ENCODE measurements around the gene TBX6.
"Not testable (repeated sequence)": the region's sequence is repeated elsewhere in the genome, so short reads cannot be mapped to it uniquely, and the experiment has no call there.

Gene TBX6

GRCh38 chr16:30120340-30121105, 28.8 kb upstream of the TBX6 start:
- POLR2A ChIA-PET = no interaction called here
- no peak for DNase-seq (ENCODE audit: extremely low spot score)
- TF ChIP-seq, protein P1, sequence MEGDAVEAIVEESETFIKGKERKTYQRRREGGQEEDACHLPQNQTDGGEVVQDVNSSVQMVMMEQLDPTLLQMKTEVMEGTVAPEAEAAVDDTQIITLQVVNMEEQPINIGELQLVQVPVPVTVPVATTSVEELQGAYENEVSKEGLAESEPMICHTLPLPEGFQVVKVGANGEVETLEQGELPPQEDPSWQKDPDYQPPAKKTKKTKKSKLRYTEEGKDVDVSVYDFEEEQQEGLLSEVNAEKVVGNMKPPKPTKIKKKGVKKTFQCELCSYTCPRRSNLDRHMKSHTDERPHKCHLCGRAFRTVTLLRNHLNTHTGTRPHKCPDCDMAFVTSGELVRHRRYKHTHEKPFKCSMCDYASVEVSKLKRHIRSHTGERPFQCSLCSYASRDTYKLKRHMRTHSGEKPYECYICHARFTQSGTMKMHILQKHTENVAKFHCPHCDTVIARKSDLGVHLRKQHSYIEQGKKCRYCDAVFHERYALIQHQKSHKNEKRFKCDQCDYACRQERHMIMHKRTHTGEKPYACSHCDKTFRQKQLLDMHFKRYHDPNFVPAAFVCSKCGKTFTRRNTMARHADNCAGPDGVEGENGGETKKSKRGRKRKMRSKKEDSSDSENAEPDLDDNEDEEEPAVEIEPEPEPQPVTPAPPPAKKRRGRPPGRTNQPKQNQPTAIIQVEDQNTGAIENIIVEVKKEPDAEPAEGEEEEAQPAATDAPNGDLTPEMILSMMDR (IDR thresholded peaks at IDR 0.05; ENCODE audit: control extremely low read depth, extremely low read depth, low read depth, missing control alignments) = no peak
- CTCF ChIA-PET = interaction anchor here (0.8 to 3.8 kb wide), 5 partner anchors 8 to 297 kb away, joined by 3 to 18 read pairs (median 3); partner anchors contain the start of genes CORO1A and TBX6

DNA sequence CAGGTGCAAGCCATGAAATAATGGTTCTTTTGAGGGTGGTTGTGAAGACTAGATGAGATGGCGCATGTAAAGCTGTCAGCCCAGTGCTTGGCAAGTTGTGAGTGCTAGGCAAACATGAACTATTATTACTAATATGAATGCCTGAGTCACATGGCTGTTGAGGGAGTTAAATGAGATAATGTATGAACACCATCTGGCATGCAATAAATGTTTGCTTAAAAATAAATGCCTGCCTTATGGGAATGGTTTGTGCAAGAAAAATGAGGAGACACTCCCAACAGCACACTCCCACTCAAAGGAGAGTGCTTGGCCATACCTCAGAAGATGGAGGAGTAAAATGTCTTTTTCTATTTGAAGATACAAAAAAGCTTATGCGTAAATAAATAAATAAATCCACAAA, 27.7 kb upstream of the TBX6 start:
- no peak for DNase-seq (ENCODE audit: extremely low spot score)
- TF ChIP-seq, protein P1 (IDR thresholded peaks at IDR 0.05; ENCODE audit: control extremely low read depth, extremely low read depth, low read depth, missing control alignments) = no peak
- ChIA-PET POLR2A (no interaction called here), CTCF (interaction anchor here (1.4 to 3.8 kb wide), 3 partner anchors 14 to 298 kb away, joined by 3 to 18 read pairs (median 3); partner anchors contain the start of gene TBX6)

DNA sequence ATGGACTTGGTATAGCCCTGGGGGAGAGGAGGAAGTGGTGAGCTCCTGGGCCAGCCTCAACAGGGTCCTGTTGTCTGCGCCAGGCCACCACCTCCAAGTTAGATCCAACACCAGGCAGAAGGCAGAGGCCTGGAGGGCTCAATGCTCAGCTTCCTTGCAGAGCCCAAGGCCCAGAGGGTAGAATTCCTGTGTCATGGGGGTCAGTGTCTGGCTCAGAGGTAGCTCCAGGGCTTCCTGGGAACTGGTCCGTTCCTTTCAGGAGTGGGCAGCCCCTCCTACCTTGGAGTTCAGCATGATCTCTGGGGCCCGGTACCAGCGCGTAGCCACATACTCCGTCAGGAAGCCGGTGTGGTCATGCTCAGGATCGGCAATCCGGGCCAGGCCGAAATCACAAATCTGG, 26.0 kb upstream of the TBX6 start:
- ChIA-PET CTCF (interaction anchor here (0.7 to 1.6 kb wide), 4 partner anchors 15 to 312 kb away, joined by 3 to 5 read pairs (median 3); partner anchors contain the start of gene DCTPP1), POLR2A (no interaction called here)
- DNase-seq (ENCODE audit: extremely low spot score) = no peak
- TF ChIP-seq, protein P1 (IDR thresholded peaks at IDR 0.05; ENCODE audit: control extremely low read depth, extremely low read depth, low read depth, missing control alignments) = no peak

DNA sequence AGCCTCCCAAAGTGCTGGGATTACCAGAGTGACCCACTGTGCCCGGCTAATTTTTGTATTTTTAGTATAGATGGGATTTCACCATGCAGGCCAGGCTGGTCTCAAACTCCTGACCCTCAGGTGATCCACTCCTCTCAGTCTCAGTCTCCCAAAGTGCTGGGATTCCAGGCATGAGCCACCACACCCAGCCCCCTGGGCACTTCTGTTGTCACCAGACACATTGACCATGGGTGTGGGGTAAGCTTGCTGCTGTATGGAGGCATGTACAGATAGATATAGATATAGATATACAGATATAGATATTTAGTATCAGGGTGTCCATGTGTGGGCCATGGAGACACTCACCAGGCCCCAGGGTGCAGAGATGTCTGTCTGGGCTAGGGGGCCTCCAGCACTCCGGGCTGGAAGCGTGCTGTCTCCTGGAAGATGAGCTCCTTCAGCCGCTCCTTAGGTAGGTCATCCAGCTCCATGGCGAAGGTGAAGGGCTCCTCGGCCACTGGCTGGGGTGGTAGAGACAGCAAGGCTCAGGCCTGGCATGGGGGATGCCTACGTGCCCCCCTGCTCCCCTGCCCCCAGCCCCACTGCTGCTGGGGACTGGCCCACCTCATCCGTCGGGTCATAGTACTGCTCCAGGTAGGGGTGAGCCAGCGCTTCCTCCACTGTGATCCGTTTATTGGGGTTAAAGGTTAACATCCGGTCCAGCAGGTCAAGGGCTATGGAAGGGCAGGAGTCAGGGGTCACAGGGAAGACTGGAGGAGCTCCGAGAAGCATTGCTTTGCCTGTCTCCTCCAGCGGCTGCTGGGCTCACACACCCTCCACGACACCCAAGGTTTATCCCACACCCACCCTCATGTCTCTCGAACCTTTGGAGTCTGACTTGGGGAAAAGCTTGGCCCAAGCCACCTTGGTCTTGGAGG, 24.8 kb upstream of the TBX6 start:
- ChIA-PET CTCF (interaction anchor here (1.5 to 1.6 kb wide), 2 partner anchors 10 to 24 kb away, joined by 5 to 6 read pairs; no protein-coding TSS in a partner anchor), POLR2A (no interaction called here)
- TF ChIP-seq, protein P1 (IDR thresholded peaks at IDR 0.05; ENCODE audit: control extremely low read depth, extremely low read depth, low read depth, missing control alignments) = no peak
- DNase-seq (ENCODE audit: extremely low spot score) = no peak

GRCh38 chr16:30115238-30115637, 23.5 kb upstream of the TBX6 start:
- CTCF ChIA-PET = interaction anchor here (1.0 to 2.0 kb wide), 2 partner anchors 24 to 68 kb away, joined by 3 to 7 read pairs; partner anchors contain the start of gene CORO1A
- TF ChIP-seq, protein P1 (IDR thresholded peaks at IDR 0.05; ENCODE audit: control extremely low read depth, extremely low read depth, low read depth, missing control alignments) = no peak
- no peak for DNase-seq (ENCODE audit: extremely low spot score)
- POLR2A ChIA-PET = no interaction called here

DNA sequence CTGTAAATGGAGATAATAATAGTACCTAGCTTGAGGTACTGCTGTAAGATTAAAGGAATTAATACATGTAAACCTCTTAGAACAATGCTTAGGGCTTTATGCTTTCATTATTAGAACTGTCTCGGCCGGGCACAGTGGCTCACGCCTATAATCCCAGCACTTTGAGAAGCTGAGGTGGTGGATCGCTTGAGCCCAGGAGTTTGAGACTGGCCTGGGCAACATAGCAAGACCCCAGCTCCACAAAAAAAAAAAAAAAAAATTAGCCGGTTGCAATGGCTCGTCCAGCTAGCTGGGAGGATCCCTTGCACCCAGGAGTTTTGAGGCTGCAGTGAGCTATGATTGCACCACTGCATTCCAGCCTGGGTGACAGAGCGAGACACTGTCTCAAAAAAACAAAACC, 23.1 kb upstream of the TBX6 start:
- CTCF ChIA-PET = interaction anchor here (1.0 to 4.3 kb wide), 3 partner anchors 12 to 69 kb away, joined by 3 to 26 read pairs (median 7); partner anchors contain the start of gene CORO1A
- POLR2A ChIA-PET; DNase-seq (ENCODE audit: extremely low spot score): not testable (repeated sequence)
